GM18867 (cell line): Measurements from ENCODE around the gene SLC7A11.

Experiments
- ATAC-seq: cut with Tn5 transposase; IDR thresholded peaks from one replicate; pipeline ENCODE4 v1.9.1; 2021; ENCODE audit warnings: mild to moderate bottlenecking, moderate library complexity; ENCODE audit not compliant: unreplicated experiment

The SLC7A11 gene

GRCh38 chr4:138174981-138175794 is 67.0 kb downstream of the SLC7A11 start:
- peak; percentile 58 for ATAC-seq

GRCh38 chr4:138164208-138164607 is 77.9 kb downstream of the SLC7A11 start:
- ATAC-seq: no peak

GRCh38 chr4:138163171-138163570 is 79.0 kb downstream of the SLC7A11 start:
- ATAC-seq: no peak

GRCh38 chr4:138162259-138162658 is 79.9 kb downstream of the SLC7A11 start:
- no peak for ATAC-seq

GRCh38 chr4:138161351-138161750 is 80.8 kb downstream of the SLC7A11 start:
- ATAC-seq: no peak

- peak; percentile 75 for ATAC-seq
These were observed 83.3 kb downstream of the SLC7A11 start for GRCh38 chr4:138158746-138159297.

- ATAC-seq: no peak
These were observed 101.3 kb downstream of the SLC7A11 start for GRCh38 chr4:138140879-138141278.

- no peak for ATAC-seq
These were observed 103.4 kb downstream of the SLC7A11 start for GRCh38 chr4:138138774-138139173.

GRCh38 chr4:138135610-138136009 is 106.5 kb downstream of the SLC7A11 start:
- no peak for ATAC-seq

GRCh38 chr4:138118270-138118669 is 123.9 kb downstream of the SLC7A11 start:
- ATAC-seq: no peak

GRCh38 chr4:138115053-138115452 is 127.1 kb downstream of the SLC7A11 start:
- no peak for ATAC-seq

GRCh38 chr4:138114434-138114833 is 127.7 kb downstream of the SLC7A11 start:
- ATAC-seq: peak; percentile 100
